OCI-LY3 (cell line): Measurements from ENCODE around the gene ANKRD33.

Experiments
- H2AFZ ChIP-seq: fragments of 200-600, 300-600 bp; shearing (Covaris generic); 2 replicates; pipeline ENCODE4 v1.6.0; 2014; ENCODE audit warnings: antibody characterized with exemption, low read depth, low read length
- H3K27ac ChIP-seq: fragments of 200-600, 300-600 bp; sonication (generic); 2 replicates; pipeline ENCODE4 v1.5.1; 2014; ENCODE audit warnings: mild to moderate bottlenecking, low read length, moderate library complexity, mixed read lengths
- H3K27me3 ChIP-seq: fragments of 200-600, 300-600 bp; sonication (generic); 2 replicates; pipeline ENCODE4 v1.6.1; 2014; ENCODE audit warnings: low read depth, low read length, mixed read lengths
- H3K36me3 ChIP-seq: fragments of 200-600, 300-600 bp; sonication (generic); replicated peaks from 2 replicates; pipeline ENCODE3; 2014; ENCODE audit warnings: low read depth, low read length, mixed read lengths
- H3K4me1 ChIP-seq: fragments of 300-600, 200-600 bp; sonication (generic); 2 replicates; pipeline ENCODE4 v1.6.1; 2014; ENCODE audit warnings: low read length, mixed read lengths
- H3K4me2 ChIP-seq: fragments of 200-600, 300-600 bp; sonication (generic); 2 replicates; pipeline ENCODE4 v1.6.1; 2014; ENCODE audit warnings: low read length, mixed read lengths
- H3K4me3 ChIP-seq: fragments of 300-600, 200-600 bp; sonication (generic); 2 replicates; pipeline ENCODE4 v1.5.1; 2014; ENCODE audit warnings: antibody characterized with exemption, mild to moderate bottlenecking, low read length, moderate library complexity
- H3K79me2 ChIP-seq: fragments of 300-600, 200-600 bp; shearing (Covaris generic); 2 replicates; pipeline ENCODE4 v1.6.1; 2014; ENCODE audit warnings: mild to moderate bottlenecking, low read length, mixed read lengths
- H3K9ac ChIP-seq: fragments of 300-600, 200-600 bp; shearing (Covaris generic); 2 replicates; pipeline ENCODE4 v1.6.0; 2014; ENCODE audit warnings: mild to moderate bottlenecking, low read length, moderate library complexity
- H3K9me3 ChIP-seq: fragments of 200-600, 300-600 bp; shearing (Covaris generic); 2 replicates; pipeline ENCODE4 v1.6.1; 2014; ENCODE audit warnings: low read length, mixed read lengths; ENCODE audit not compliant: insufficient read depth
- H4K20me1 ChIP-seq: fragments of 200-600, 300-600 bp; sonication (generic); 2 replicates; pipeline ENCODE4 v1.6.1; 2016; ENCODE audit warnings: low read length, mixed read lengths; ENCODE audit not compliant: insufficient read depth
- EZH2phosphoT487 ChIP-seq: fragments of 200-600 bp; shearing (Covaris generic); IDR thresholded peaks from 2 replicates; pipeline ENCODE4 v1.6.1; 2018; ENCODE audit warnings: antibody characterized with exemption, mixed run types, low read depth
- TF ChIP-seq, protein P1 (sequence below): fragments of 200-600, 300-600 bp; sonication (generic); IDR thresholded peaks from 2 replicates; pipeline ENCODE4 v1.5.1; 2014; ENCODE audit warnings: antibody characterized with exemption, low read length, low read depth

Gene ANKRD33

DNA sequence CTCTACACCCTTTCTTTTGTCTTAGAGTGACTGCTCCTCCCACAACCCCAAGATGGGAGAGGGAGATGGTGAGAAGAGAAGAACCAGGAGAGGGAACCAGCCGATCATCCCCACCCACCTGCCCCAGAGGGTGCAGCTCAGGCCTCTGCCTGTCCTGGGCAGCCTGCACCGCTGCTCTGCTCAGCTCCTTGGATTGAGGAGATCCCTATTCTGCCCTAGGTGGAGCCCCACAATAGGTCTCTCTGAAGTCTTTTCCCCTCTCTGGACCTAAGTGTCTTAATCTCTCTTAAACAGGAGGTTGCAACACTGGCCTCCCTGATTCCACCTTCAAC is 2.2 kb downstream of the ANKRD33 start:
- H4K20me1 ChIP-seq: no peaks in the 10 kb centered on the region
- H3K4me3 ChIP-seq: no peak overlapping the region
- H3K9ac ChIP-seq: no peak overlapping the region
- no peak overlapping the region for H2AFZ ChIP-seq
- H3K27ac ChIP-seq: no peak overlapping the region
- no peaks in the 10 kb centered on the region for H3K36me3 ChIP-seq
- no peaks in the 10 kb centered on the region for H3K9me3 ChIP-seq
- TF ChIP-seq, protein P1, sequence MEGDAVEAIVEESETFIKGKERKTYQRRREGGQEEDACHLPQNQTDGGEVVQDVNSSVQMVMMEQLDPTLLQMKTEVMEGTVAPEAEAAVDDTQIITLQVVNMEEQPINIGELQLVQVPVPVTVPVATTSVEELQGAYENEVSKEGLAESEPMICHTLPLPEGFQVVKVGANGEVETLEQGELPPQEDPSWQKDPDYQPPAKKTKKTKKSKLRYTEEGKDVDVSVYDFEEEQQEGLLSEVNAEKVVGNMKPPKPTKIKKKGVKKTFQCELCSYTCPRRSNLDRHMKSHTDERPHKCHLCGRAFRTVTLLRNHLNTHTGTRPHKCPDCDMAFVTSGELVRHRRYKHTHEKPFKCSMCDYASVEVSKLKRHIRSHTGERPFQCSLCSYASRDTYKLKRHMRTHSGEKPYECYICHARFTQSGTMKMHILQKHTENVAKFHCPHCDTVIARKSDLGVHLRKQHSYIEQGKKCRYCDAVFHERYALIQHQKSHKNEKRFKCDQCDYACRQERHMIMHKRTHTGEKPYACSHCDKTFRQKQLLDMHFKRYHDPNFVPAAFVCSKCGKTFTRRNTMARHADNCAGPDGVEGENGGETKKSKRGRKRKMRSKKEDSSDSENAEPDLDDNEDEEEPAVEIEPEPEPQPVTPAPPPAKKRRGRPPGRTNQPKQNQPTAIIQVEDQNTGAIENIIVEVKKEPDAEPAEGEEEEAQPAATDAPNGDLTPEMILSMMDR: no peak
- no peak for TF ChIP-seq EZH2phosphoT487
- no peaks in the 10 kb centered on the region for H3K79me2 ChIP-seq
- H3K27me3 ChIP-seq: peaks cover 3% of the 10 kb centered on the region
- no peak overlapping the region for H3K4me2 ChIP-seq
- H3K4me1 ChIP-seq: peaks cover 7% of the 10 kb centered on the region

DNA sequence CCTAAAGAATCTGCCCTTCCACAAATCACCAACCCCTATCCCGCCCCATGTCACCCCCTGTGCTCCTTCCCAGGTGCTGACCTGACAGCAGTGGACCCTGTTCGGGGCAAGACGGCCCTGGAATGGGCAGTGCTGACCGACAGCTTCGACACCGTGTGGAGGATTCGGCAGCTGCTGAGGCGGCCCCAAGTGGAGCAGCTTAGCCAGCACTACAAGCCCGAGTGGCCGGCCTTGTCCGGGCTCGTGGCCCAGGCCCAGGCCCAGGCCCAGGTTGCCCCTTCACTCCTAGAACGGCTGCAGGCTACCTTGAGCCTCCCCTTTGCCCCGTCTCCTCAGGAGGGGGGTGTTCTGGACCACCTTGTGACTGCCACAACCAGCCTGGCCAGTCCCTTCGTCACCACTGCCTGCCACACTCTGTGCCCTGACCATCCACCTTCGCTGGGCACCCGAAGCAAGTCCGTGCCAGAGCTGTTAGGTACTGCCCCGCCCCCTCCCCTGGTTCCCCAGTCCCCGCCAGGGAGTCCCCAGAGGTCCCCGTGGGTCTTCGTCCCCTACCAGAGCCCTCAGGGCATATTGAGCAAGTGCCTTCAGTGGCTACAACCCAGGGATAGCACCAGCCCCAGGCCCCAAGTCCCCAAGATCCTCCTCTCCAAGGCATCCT is 2.7 kb downstream of the ANKRD33 start:
- Histone ChIP-seq H3K9ac (no peak overlapping the region), H3K4me1 (peaks cover 7% of the 10 kb centered on the region), H3K4me2 (no peak overlapping the region)

DNA sequence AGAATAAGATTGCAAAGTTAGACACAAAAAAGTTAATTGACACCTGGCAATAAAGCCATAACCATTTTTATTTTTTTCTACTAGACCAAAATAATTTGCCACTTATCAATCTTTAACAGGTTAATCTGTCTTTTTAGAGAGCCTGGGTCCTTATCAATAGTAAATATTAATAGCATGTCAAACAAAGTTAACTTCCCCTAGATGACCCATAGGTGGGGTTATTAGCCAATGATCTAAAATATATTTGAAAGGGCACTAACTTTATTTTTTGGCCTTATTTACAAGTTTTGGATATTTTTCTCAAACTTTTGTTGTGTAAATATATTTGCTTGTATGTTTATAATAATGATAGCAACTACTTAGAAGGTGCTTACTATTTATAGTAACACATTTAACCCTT is 3.9 kb downstream of the ANKRD33 start:
- Histone ChIP-seq H4K20me1 (no peaks in the 10 kb centered on the region), H3K27me3 (peaks cover 9% of the 10 kb centered on the region), H3K9me3 (no peaks in the 10 kb centered on the region), H3K27ac (no peak overlapping the region), H3K4me3 (no peak overlapping the region), H3K79me2 (no peaks in the 10 kb centered on the region), H3K4me1 (peaks cover 7% of the 10 kb centered on the region), H3K36me3 (no peaks in the 10 kb centered on the region), H3K9ac (no peak overlapping the region), H3K4me2 (no peak overlapping the region), H2AFZ (no peak overlapping the region)
- TF ChIP-seq, protein P1: peak; percentile 53
- TF ChIP-seq EZH2phosphoT487: no peak

More for the DNA sequence above, 2.7 kb downstream of the ANKRD33 start:
- Histone ChIP-seq H3K27me3 (peaks cover 3% of the 10 kb centered on the region), H2AFZ (no peak overlapping the region), H3K27ac (no peak overlapping the region), H3K4me3 (no peak overlapping the region), H3K36me3 (no peaks in the 10 kb centered on the region), H4K20me1 (no peaks in the 10 kb centered on the region), H3K79me2 (no peaks in the 10 kb centered on the region), H3K9me3 (no peaks in the 10 kb centered on the region)
- TF ChIP-seq, protein P1: no peak
- TF ChIP-seq EZH2phosphoT487: no peak

DNA sequence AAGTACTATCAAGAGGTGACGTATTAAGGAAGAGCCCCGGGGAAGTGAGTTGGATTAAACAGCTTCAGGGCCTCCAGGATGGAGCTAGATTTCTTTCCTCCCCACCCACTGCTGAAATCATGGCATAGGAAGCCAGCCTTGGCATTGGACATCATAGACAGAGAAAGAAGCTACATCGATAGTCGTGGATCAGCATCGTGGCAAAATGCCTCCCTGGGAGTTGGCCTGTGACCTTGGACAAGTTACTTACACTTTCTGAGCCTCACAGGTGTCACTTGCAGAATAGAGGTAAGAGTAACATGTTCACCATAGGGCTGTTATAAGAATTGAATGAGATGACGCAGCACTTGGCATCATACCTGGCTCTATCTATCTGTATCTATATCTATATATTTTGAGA is 5.9 kb downstream of the ANKRD33 start:
- Histone ChIP-seq H4K20me1 (no peaks in the 10 kb centered on the region), H3K4me1 (peaks cover 7% of the 10 kb centered on the region), H3K9me3 (no peaks in the 10 kb centered on the region), H3K36me3 (no peaks in the 10 kb centered on the region), H3K27ac (no peak overlapping the region), H3K27me3 (peaks cover 16% of the 10 kb centered on the region), H3K4me2 (no peak overlapping the region), H3K79me2 (no peaks in the 10 kb centered on the region), H2AFZ (no peak overlapping the region), H3K9ac (no peak overlapping the region), H3K4me3 (no peak overlapping the region)
- TF ChIP-seq EZH2phosphoT487: no peak
- TF ChIP-seq, protein P1: no peak
